ENCODE measurements around the gene CRIP2.

Gene CRIP2

DNA sequence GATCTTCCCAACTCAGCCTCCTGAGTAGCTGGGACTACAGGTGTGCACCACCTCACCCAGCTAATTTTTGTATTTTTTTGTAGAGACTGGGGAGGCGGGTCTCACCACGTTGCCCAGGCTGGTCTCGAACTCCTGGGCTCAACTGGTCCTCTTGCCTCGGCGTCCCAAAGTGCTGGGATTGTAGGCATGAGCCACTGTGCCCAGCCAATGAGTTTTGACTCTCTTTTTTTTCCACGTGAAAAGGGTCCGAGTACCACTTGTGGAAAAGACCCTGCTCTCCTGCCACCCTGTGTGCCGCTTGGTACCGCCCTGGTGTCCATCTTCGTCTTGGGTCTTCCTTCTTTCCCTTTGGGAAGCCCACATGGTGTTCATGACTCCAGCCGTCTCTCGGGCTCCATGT is 34.0 kb downstream of the CRIP2 start:
- Histone ChIP-seq H3K79me1 (ENCODE audit: low read depth, low read length) (peaks cover 3% of the 10 kb centered on the region), H3K36me3 (replicated peaks in 1 of 2; ENCODE audit: control insufficient read depth in 2 of 2, insufficient read depth in 2 of 2, low read length in 2 of 2) (no peaks in the 10 kb centered on the region), H3K4me2 (ENCODE audit: insufficient read depth, low read length, poor library complexity, severe bottlenecking) (no peak overlapping the region), H2BK120ac (ENCODE audit: low read depth, low read length) (no peak overlapping the region), H3K9me3 (replicated peaks in 1 of 2; ENCODE audit: control insufficient read depth in 2 of 2, insufficient read depth in 1 of 2, low read depth in 1 of 2, low read length in 2 of 2) (peaks cover 0 to 2% of the 10 kb centered on the region in 2 donors), H3K27ac (replicated peaks; ENCODE audit: low read length) (no peak overlapping the region), H4K91ac (ENCODE audit: low read depth, low read length, poor library complexity) (no peak overlapping the region), H2AFZ (ENCODE audit: low read length) (no peak overlapping the region), H2BK5ac (ENCODE audit: low read length) (no peak overlapping the region), H2AK5ac (ENCODE audit: low read depth, low read length) (no peak overlapping the region), H3K4ac (ENCODE audit: low read length) (no peak overlapping the region), H2BK12ac (ENCODE audit: low read length) (no peak overlapping the region), H3K9ac (ENCODE audit: low read depth, low read length, poor library complexity) (no peak overlapping the region), H4K8ac (ENCODE audit: low read depth, low read length) (no peak overlapping the region), H3K18ac (ENCODE audit: low read length) (no peak overlapping the region), H2BK15ac (ENCODE audit: low read length) (no peak overlapping the region), H3K14ac (ENCODE audit: low read length) (no peak overlapping the region), H3K4me1 (ENCODE audit: control insufficient read depth in 2 of 2, insufficient read depth in 1 of 2, low read depth in 1 of 2, low read length in 2 of 2) (no peaks in the 10 kb centered on the region), H3K23ac (ENCODE audit: low read depth, low read length, poor library complexity) (no peak overlapping the region), H3K27me3 (ENCODE audit: control insufficient read depth in 3 of 3, insufficient read depth in 3 of 3, low read depth in 1 of 3, low read length in 3 of 3) (peaks cover 0 to 33% (median 0%) of the 10 kb centered on the region in 3 experiments), H3K4me3 (ENCODE audit: low read length in 2 of 2) (no peak overlapping the region)
- no peak for DNase-seq (ENCODE audit: low spot score)
- no CpG with 5 or more reads among the region's 12 CpGs for WGBS, 2 donors (ENCODE audit: extremely low coverage in 2 of 2, insufficient read length in 2 of 2, insufficient replicate concordance in 1 of 2)

DNA sequence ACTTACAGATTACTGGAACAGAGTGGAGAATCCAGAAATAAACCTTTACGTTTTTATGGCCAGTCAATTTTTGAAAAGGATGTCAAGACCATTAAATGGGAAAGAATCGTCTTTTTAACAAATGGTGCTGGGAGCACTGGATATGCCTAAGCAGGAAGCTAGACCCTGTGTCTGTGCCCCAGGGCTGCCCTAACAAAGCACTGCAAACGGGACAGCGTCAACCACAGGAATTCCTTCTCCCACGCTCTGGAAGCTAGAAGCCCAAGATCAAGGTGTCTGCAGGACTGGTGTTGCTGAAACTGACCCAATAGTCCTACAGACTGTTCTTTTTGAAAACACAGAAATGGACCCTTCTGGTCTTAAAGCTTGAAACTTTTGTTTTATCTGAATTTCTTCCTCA is 42.5 kb downstream of the CRIP2 start:
- Histone ChIP-seq H3K14ac (ENCODE audit: low read length) (no peak overlapping the region), H2BK5ac (ENCODE audit: low read length) (no peak overlapping the region), H3K4ac (ENCODE audit: low read length) (no peak overlapping the region), H2AFZ (ENCODE audit: low read length) (no peak overlapping the region), H3K36me3 (replicated peaks in 1 of 2; ENCODE audit: control insufficient read depth in 2 of 2, insufficient read depth in 2 of 2, low read length in 2 of 2) (no peaks in the 10 kb centered on the region), H3K9ac (ENCODE audit: low read depth, low read length, poor library complexity) (no peak overlapping the region), H4K91ac (ENCODE audit: low read depth, low read length, poor library complexity) (no peak overlapping the region), H3K27me3 (ENCODE audit: control insufficient read depth in 3 of 3, insufficient read depth in 3 of 3, low read depth in 1 of 3, low read length in 3 of 3) (peaks cover 0 to 39% (median 0%) of the 10 kb centered on the region in 3 experiments), H2BK12ac (ENCODE audit: low read length) (no peak overlapping the region), H4K8ac (ENCODE audit: low read depth, low read length) (no peak overlapping the region), H3K9me3 (replicated peaks in 1 of 2; ENCODE audit: control insufficient read depth in 2 of 2, insufficient read depth in 1 of 2, low read depth in 1 of 2, low read length in 2 of 2) (peaks cover 2 to 6% of the 10 kb centered on the region in 2 donors), H2AK5ac (ENCODE audit: low read depth, low read length) (no peak overlapping the region), H3K4me1 (ENCODE audit: control insufficient read depth in 2 of 2, insufficient read depth in 1 of 2, low read depth in 1 of 2, low read length in 2 of 2) (no peaks in the 10 kb centered on the region), H3K27ac (replicated peaks; ENCODE audit: low read length) (no peak overlapping the region), H3K4me3 (ENCODE audit: low read length in 2 of 2) (no peak overlapping the region), H2BK15ac (ENCODE audit: low read length) (no peak overlapping the region), H3K79me1 (ENCODE audit: low read depth, low read length) (no peaks in the 10 kb centered on the region), H2BK120ac (ENCODE audit: low read depth, low read length) (no peak overlapping the region), H3K18ac (ENCODE audit: low read length) (no peak overlapping the region), H3K23ac (ENCODE audit: low read depth, low read length, poor library complexity) (no peak overlapping the region), H3K4me2 (ENCODE audit: insufficient read depth, low read length, poor library complexity, severe bottlenecking) (no peak overlapping the region)
- no CpG with 5 or more reads among the region's 5 CpGs for WGBS, 2 donors (ENCODE audit: extremely low coverage in 2 of 2, insufficient read length in 2 of 2, insufficient replicate concordance in 1 of 2)
- no peak for DNase-seq (ENCODE audit: low spot score)

DNA sequence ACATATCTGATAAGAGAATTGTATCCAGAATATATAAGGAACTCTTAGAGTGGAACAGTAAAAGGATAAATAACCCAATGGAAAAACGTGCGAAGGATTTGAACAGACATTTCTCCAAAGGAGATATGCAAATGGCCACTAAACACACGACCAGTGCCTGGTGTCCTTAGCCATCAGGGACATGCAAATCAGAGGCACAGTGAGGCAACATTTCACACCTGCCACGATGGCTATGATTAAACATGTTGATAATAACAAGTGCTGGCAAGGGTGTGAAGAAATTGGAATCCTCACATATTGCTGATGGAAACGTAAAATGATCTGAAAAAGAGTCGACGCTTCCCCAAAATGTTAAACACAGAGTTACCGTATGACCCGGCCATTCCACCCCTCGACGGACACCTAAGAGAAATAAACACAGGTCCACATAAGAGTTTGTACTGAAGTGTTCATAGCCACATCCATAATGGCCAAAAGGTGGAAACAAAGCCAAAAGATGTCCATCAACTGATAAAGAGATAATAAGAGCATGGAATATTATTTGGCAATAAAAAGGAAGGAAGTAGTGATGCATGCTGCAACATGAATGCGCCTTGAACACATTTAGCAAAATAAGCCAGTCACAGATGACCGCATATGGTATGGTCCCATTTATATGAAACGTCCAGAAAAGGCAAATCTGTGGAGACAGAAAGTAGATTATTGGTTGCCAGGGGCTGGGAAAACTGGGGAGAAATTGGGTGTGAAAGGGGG is 45.5 kb downstream of the CRIP2 start:
- no peaks in the 10 kb centered on the region for H3K79me1 ChIP-seq (ENCODE audit: low read depth, low read length)
- no CpG with 5 or more reads among the region's 14 CpGs for WGBS, 2 donors (ENCODE audit: extremely low coverage in 2 of 2, insufficient read length in 2 of 2, insufficient replicate concordance in 1 of 2)
- DNase-seq (ENCODE audit: low spot score) = no peak
- H2BK120ac ChIP-seq (ENCODE audit: low read depth, low read length) = no peak overlapping the region
- no peak overlapping the region for H2BK5ac ChIP-seq (ENCODE audit: low read length)
- no peaks in the 10 kb centered on the region for H3K36me3 ChIP-seq (replicated peaks in 1 of 2; ENCODE audit: control insufficient read depth in 2 of 2, insufficient read depth in 2 of 2, low read length in 2 of 2)
- peaks cover 0 to 27% (median 4%) of the 10 kb centered on the region in 3 experiments for H3K27me3 ChIP-seq (ENCODE audit: control insufficient read depth in 3 of 3, insufficient read depth in 3 of 3, low read depth in 1 of 3, low read length in 3 of 3)
- peaks cover 2 to 6% of the 10 kb centered on the region in 2 donors for H3K9me3 ChIP-seq (replicated peaks in 1 of 2; ENCODE audit: control insufficient read depth in 2 of 2, insufficient read depth in 1 of 2, low read depth in 1 of 2, low read length in 2 of 2)
- H3K27ac ChIP-seq (replicated peaks; ENCODE audit: low read length) = no peak overlapping the region
- H2BK15ac ChIP-seq (ENCODE audit: low read length) = no peak overlapping the region
- H3K4me2 ChIP-seq (ENCODE audit: insufficient read depth, low read length, poor library complexity, severe bottlenecking) = no peak overlapping the region
- H2AFZ ChIP-seq (ENCODE audit: low read length) = no peak overlapping the region
- no peak overlapping the region for H3K18ac ChIP-seq (ENCODE audit: low read length)
- H2BK12ac ChIP-seq (ENCODE audit: low read length) = no peak overlapping the region
- no peak overlapping the region for H3K14ac ChIP-seq (ENCODE audit: low read length)
- H4K91ac ChIP-seq (ENCODE audit: low read depth, low read length, poor library complexity) = no peak overlapping the region
- no peak overlapping the region for H3K9ac ChIP-seq (ENCODE audit: low read depth, low read length, poor library complexity)
- H2AK5ac ChIP-seq (ENCODE audit: low read depth, low read length) = no peak overlapping the region
- H3K4me1 ChIP-seq (ENCODE audit: control insufficient read depth in 2 of 2, insufficient read depth in 1 of 2, low read depth in 1 of 2, low read length in 2 of 2) = no peaks in the 10 kb centered on the region
- no peak overlapping the region for H3K23ac ChIP-seq (ENCODE audit: low read depth, low read length, poor library complexity)
- H3K4ac ChIP-seq (ENCODE audit: low read length) = no peak overlapping the region
- H3K4me3 ChIP-seq (ENCODE audit: low read length in 2 of 2) = no peak overlapping the region
- no peak overlapping the region for H4K8ac ChIP-seq (ENCODE audit: low read depth, low read length)

DNA sequence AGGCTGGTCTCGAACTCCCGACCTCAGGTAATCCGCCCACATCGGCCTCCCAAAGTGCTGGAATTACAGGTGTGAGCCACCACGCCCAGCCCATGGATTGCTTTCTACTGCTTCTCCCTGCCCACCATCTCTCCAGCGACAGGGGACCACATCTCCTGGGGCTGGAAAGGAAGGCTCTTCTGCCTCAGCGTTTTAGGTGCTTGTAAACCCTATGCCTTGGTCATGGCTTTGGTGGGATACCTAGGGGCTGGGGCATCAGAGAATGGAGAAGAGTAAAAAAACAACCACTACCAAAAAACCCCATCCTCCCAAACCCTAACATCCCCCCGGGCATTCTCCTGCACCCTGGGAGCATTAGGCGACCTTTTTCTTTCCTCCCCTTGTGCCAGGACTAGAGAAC is 50.7 kb downstream of the CRIP2 start:
- Histone ChIP-seq H3K4me3 (ENCODE audit: low read length in 2 of 2) (no peak overlapping the region), H3K18ac (ENCODE audit: low read length) (no peak overlapping the region), H2AK5ac (ENCODE audit: low read depth, low read length) (no peak overlapping the region), H3K23ac (ENCODE audit: low read depth, low read length, poor library complexity) (no peak overlapping the region), H3K9me3 (replicated peaks in 1 of 2; ENCODE audit: control insufficient read depth in 2 of 2, insufficient read depth in 1 of 2, low read depth in 1 of 2, low read length in 2 of 2) (peaks cover 0 to 4% of the 10 kb centered on the region in 2 donors), H3K79me1 (ENCODE audit: low read depth, low read length) (peaks cover 4% of the 10 kb centered on the region), H3K4me2 (ENCODE audit: insufficient read depth, low read length, poor library complexity, severe bottlenecking) (no peak overlapping the region), H3K27me3 (ENCODE audit: control insufficient read depth in 3 of 3, insufficient read depth in 3 of 3, low read depth in 1 of 3, low read length in 3 of 3) (peaks cover 0 to 20% (median 8%) of the 10 kb centered on the region in 3 experiments), H4K8ac (ENCODE audit: low read depth, low read length) (no peak overlapping the region), H3K4me1 (ENCODE audit: control insufficient read depth in 2 of 2, insufficient read depth in 1 of 2, low read depth in 1 of 2, low read length in 2 of 2) (peaks cover 0 to 9% of the 10 kb centered on the region in 2 donors), H3K9ac (ENCODE audit: low read depth, low read length, poor library complexity) (no peak overlapping the region), H3K36me3 (replicated peaks in 1 of 2; ENCODE audit: control insufficient read depth in 2 of 2, insufficient read depth in 2 of 2, low read length in 2 of 2) (no peaks in the 10 kb centered on the region), H3K4ac (ENCODE audit: low read length) (no peak overlapping the region), H2BK15ac (ENCODE audit: low read length) (no peak overlapping the region), H4K91ac (ENCODE audit: low read depth, low read length, poor library complexity) (no peak overlapping the region), H2AFZ (ENCODE audit: low read length) (no peak overlapping the region), H2BK5ac (ENCODE audit: low read length) (no peak overlapping the region), H2BK12ac (ENCODE audit: low read length) (no peak overlapping the region), H2BK120ac (ENCODE audit: low read depth, low read length) (no peak overlapping the region), H3K27ac (replicated peaks; ENCODE audit: low read length) (no peak overlapping the region), H3K14ac (ENCODE audit: low read length) (no peak overlapping the region)
- no peak for DNase-seq (ENCODE audit: low spot score)
- WGBS, 2 donors (ENCODE audit: extremely low coverage in 2 of 2, insufficient read length in 2 of 2, insufficient replicate concordance in 1 of 2) = no CpG with 5 or more reads among the region's 9 CpGs
